HepG2 (cell line): Measurements from ENCODE around the gene RPRD1A. TPM values are rescaled to one million over a fixed set of nuclear protein-coding genes. Genes with fewer than 3 reads are reported as not detected.
A peak's percentile ranks its signal among the peaks of the same experiment; 100 is the strongest.

Source experiments
- ARNT ChIP-seq: fragments of 450-650 bp; IDR thresholded peaks from 2 replicates; pipeline ENCODE4 v1.6.1; 2017
- GMEB2 ChIP-seq: IDR thresholded peaks from 2 replicates; pipeline ENCODE4 v1.6.1; 2016; ENCODE audit warnings: missing biosample characterization, missing genetic modification reagents, low read depth
- NFKBIZ ChIP-seq: IDR thresholded peaks from 2 replicates; pipeline ENCODE4 v1.6.1; 2018; ENCODE audit warnings: missing genetic modification reagents, missing compliant biosample characterization
- NKX3-1 ChIP-seq: sonication (generic); formaldehyde crosslinking; IDR thresholded peaks from 2 replicates; pipeline ENCODE4 v1.5.0; 2020; ENCODE audit warnings: missing genetic modification reagents
- NR2C2 ChIP-seq: sonication (generic); formaldehyde crosslinking; IDR thresholded peaks from 2 replicates; pipeline ENCODE4 v1.4.0; 2020; ENCODE audit warnings: missing genetic modification reagents, mild to moderate bottlenecking, moderate library complexity, borderline replicate concordance
- POLR2AphosphoS5 ChIP-seq: IDR thresholded peaks from 2 replicates; pipeline ENCODE4 v1.6.1; 2012; ENCODE audit warnings: low read depth, low read length
- RARA ChIP-seq: IDR thresholded peaks from 2 replicates; pipeline ENCODE4 v1.6.1; 2016; ENCODE audit warnings: missing genetic modification reagents, missing compliant biosample characterization
- SNAPC2 ChIP-seq: sonication (generic); formaldehyde crosslinking; IDR thresholded peaks from 2 replicates; pipeline ENCODE4 v1.8.1; 2022; ENCODE audit warnings: mild to moderate bottlenecking, missing genetic modification reagents
- TMF1 ChIP-seq: sonication (generic); formaldehyde crosslinking; IDR thresholded peaks from 2 replicates; pipeline ENCODE4 v1.8.1; 2022; ENCODE audit warnings: low read depth, missing genetic modification reagents
- ZFP36 ChIP-seq: fragments of 150-350 bp; IDR thresholded peaks from 2 replicates; pipeline ENCODE4 v1.6.1; 2018; ENCODE audit warnings: borderline replicate concordance, low read length, low read depth; ENCODE audit not compliant: partially characterized antibody
- ZNF235 ChIP-seq: sonication (generic); formaldehyde crosslinking; IDR thresholded peaks from 2 replicates; pipeline ENCODE4 v1.8.1; 2023; ENCODE audit warnings: mild to moderate bottlenecking, missing genetic modification reagents, borderline replicate concordance
- ZNF350 ChIP-seq: sonication (generic); formaldehyde crosslinking; IDR thresholded peaks from 2 replicates; pipeline ENCODE4 v1.4.0; 2020; ENCODE audit warnings: mild to moderate bottlenecking, low read depth, missing genetic modification reagents, borderline replicate concordance
- ZNF782 ChIP-seq: sonication (generic); formaldehyde crosslinking; IDR thresholded peaks from 2 replicates; pipeline ENCODE4 v1.4.0; 2020; ENCODE audit warnings: missing genetic modification reagents, mild to moderate bottlenecking, borderline replicate concordance
- polyA plus RNA-seq, 8 experiments: library from polyadenylated mRNA; depleted of rRNA in 3 of 8; stranded (reverse) in 7 of 8; unstranded in 1 of 8; fragments of >200 nt; fragmentation: Illumina TruSeq in 4 of 8; extraction: Trizol in 4 of 8; gene quantifications; 2 replicates each; pipeline versions ENCODE4 v1.2.1 to v1.2.3, GENCODE V29; 2011 to 2016; ENCODE audit warnings: low read depth in 4 of 8, missing spikeins in 1 of 8, mixed read lengths in 1 of 8; ENCODE audit not compliant: insufficient read depth in 1 of 8
- total RNA-seq, 5 experiments: library from RNA; depleted of rRNA; stranded (reverse); fragments of >200 nt; fragmentation: Illumina TruSeq; extraction: Trizol; gene quantifications; 2 replicates each; pipeline ENCODE4 v1.2.3, GENCODE V29; 2016; ENCODE audit warnings: low read depth in 1 of 5
- TF ChIP-seq, protein P1 (sequence below), 2 experiments: fragments of 450-650 bp in 1 of 2; sonication (generic) in 1 of 2; formaldehyde crosslinking; IDR thresholded peaks; 2 replicates each; pipeline versions ENCODE4 v1.5.0 to v1.8.0; 2020 to 2022; ENCODE audit warnings: mild to moderate bottlenecking in 1 of 2, missing genetic modification reagents in 1 of 2
- TF ChIP-seq, protein P2 (sequence below): sonication (generic); formaldehyde crosslinking; IDR thresholded peaks from 2 replicates; pipeline ENCODE4 v1.9.0; 2021; ENCODE audit warnings: missing genetic modification reagents, mild to moderate bottlenecking, borderline replicate concordance
- TF ChIP-seq, protein P3 (sequence below): sonication (generic); formaldehyde crosslinking; IDR thresholded peaks from 2 replicates; pipeline ENCODE4 v1.5.0; 2020; ENCODE audit warnings: mild to moderate bottlenecking, low read depth, missing genetic modification reagents, borderline replicate concordance
- TF ChIP-seq, protein P4 (sequence below): sonication (generic); formaldehyde crosslinking; IDR thresholded peaks from 2 replicates; pipeline ENCODE4 v1.4.0; 2020; ENCODE audit warnings: mild to moderate bottlenecking, missing genetic modification reagents

RPRD1A gene
- total and polyA plus RNA-seq, 2 of the 13 experiments (the other 11 are each of a cell fraction or from before 2014, with no cell fraction given): 42.5 to 78.2 TPM

- TF ChIP-seq, protein P1, sequence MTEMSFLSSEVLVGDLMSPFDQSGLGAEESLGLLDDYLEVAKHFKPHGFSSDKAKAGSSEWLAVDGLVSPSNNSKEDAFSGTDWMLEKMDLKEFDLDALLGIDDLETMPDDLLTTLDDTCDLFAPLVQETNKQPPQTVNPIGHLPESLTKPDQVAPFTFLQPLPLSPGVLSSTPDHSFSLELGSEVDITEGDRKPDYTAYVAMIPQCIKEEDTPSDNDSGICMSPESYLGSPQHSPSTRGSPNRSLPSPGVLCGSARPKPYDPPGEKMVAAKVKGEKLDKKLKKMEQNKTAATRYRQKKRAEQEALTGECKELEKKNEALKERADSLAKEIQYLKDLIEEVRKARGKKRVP (CRISPR knock-in tag; IDR thresholded peaks at IDR 0.05): peak in 1 of 2 experiments; percentile 55; a peak in 1 of 4 replicates
- TF ChIP-seq, protein P2, sequence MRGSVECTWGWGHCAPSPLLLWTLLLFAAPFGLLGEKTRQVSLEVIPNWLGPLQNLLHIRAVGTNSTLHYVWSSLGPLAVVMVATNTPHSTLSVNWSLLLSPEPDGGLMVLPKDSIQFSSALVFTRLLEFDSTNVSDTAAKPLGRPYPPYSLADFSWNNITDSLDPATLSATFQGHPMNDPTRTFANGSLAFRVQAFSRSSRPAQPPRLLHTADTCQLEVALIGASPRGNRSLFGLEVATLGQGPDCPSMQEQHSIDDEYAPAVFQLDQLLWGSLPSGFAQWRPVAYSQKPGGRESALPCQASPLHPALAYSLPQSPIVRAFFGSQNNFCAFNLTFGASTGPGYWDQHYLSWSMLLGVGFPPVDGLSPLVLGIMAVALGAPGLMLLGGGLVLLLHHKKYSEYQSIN: no peak
- TF ChIP-seq, protein P3, sequence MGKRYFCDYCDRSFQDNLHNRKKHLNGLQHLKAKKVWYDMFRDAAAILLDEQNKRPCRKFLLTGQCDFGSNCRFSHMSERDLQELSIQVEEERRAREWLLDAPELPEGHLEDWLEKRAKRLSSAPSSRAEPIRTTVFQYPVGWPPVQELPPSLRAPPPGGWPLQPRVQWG (CRISPR knock-in tag): no peak
- TF ChIP-seq NKX3-1 (CRISPR knock-in tag) (0 out of 2 replicates have a peak, but pooled peaks have one; percentile 32), ZFP36 (no peak), GMEB2 (CRISPR knock-in tag) (0 out of 2 replicates have a peak, but pooled peaks have one; percentile 33), ZNF350 (CRISPR knock-in tag) (peak; percentile 91; the same call in 1 of the 2 replicates), TMF1 (CRISPR knock-in tag) (no peak; the same call in 1 of the 2 replicates), SNAPC2 (CRISPR knock-in tag) (0 out of 2 replicates have a peak, but pooled peaks have one; percentile 76), ARNT (no peak), POLR2AphosphoS5 (peak; percentile 69), ZNF782 (CRISPR knock-in tag) (peak; percentile 91; the same call in 1 of the 2 replicates), RARA (CRISPR knock-in tag) (peak; percentile 41; the same call in 1 of the 2 replicates), ZNF235 (CRISPR knock-in tag) (peak; percentile 48; the same call in 1 of the 2 replicates), NR2C2 (peak; percentile 69), NFKBIZ (CRISPR knock-in tag) (peak; percentile 90; the same call in 1 of the 2 replicates)
- TF ChIP-seq, protein P4, sequence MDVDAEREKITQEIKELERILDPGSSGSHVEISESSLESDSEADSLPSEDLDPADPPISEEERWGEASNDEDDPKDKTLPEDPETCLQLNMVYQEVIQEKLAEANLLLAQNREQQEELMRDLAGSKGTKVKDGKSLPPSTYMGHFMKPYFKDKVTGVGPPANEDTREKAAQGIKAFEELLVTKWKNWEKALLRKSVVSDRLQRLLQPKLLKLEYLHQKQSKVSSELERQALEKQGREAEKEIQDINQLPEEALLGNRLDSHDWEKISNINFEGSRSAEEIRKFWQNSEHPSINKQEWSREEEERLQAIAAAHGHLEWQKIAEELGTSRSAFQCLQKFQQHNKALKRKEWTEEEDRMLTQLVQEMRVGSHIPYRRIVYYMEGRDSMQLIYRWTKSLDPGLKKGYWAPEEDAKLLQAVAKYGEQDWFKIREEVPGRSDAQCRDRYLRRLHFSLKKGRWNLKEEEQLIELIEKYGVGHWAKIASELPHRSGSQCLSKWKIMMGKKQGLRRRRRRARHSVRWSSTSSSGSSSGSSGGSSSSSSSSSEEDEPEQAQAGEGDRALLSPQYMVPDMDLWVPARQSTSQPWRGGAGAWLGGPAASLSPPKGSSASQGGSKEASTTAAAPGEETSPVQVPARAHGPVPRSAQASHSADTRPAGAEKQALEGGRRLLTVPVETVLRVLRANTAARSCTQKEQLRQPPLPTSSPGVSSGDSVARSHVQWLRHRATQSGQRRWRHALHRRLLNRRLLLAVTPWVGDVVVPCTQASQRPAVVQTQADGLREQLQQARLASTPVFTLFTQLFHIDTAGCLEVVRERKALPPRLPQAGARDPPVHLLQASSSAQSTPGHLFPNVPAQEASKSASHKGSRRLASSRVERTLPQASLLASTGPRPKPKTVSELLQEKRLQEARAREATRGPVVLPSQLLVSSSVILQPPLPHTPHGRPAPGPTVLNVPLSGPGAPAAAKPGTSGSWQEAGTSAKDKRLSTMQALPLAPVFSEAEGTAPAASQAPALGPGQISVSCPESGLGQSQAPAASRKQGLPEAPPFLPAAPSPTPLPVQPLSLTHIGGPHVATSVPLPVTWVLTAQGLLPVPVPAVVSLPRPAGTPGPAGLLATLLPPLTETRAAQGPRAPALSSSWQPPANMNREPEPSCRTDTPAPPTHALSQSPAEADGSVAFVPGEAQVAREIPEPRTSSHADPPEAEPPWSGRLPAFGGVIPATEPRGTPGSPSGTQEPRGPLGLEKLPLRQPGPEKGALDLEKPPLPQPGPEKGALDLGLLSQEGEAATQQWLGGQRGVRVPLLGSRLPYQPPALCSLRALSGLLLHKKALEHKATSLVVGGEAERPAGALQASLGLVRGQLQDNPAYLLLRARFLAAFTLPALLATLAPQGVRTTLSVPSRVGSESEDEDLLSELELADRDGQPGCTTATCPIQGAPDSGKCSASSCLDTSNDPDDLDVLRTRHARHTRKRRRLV: peak; percentile 63; the same call in 1 of the 2 replicates
Measured at GRCh38 chr18:35972197-35973000, 95.0 kb downstream of the RPRD1A start, which contains the start of gene RMP24 (continued).
